H1 (cell line): ENCODE results near the gene CDH8. TPM values are rescaled to one million over a fixed set of nuclear protein-coding genes. Genes with fewer than 3 reads are reported as not detected.

Experiments
- CTCF ChIA-PET: fragments of 300-600 bp; sonication (Branson Sonifier 250); formaldehyde crosslinking; loops from one replicate; lab custom pipeline; 2021; ENCODE audit not compliant: partially characterized antibody; lab: Charles Lee
- POLR2A ChIA-PET: fragments of 300-600 bp; sonication (Branson Sonifier 250); formaldehyde crosslinking; loops from one replicate; lab custom pipeline; 2021; ENCODE audit warnings: inconsistent platforms; ENCODE audit not compliant: partially characterized antibody; lab: Charles Lee
- DNase-seq, 2 experiments: peaks; one replicate each; pipeline versions ENCODE4 v3.0.0 to v3.0.0-alpha.2; 2010 to 2022; ENCODE audit warnings: low spot score in 2 of 2, low read depth in 1 of 2, mixed read lengths in 1 of 2
- FAIRE-seq: peaks from 2 replicates; lab custom pipeline; 2011; peaks lifted over from hg19 to GRCh38; lab: Jason Lieb, UNC
- H2AFZ ChIP-seq: 2 replicates; pipeline ENCODE4 v1.8.1; 2012; ENCODE audit warnings: low read length, inconsistent platforms
- H2AK5ac ChIP-seq: 2 replicates; pipeline ENCODE4 v1.6.1; 2013; ENCODE audit warnings: low read depth, low read length
- H2BK120ac ChIP-seq: replicated peaks from 2 replicates; pipeline ENCODE3; 2013; ENCODE audit warnings: low read depth, low read length, inconsistent platforms
- H2BK12ac ChIP-seq: 2 replicates; pipeline ENCODE4 v1.6.1; 2013; ENCODE audit warnings: low read depth, low read length
- H2BK15ac ChIP-seq: 2 replicates; pipeline ENCODE4 v1.6.1; 2013; ENCODE audit warnings: low read length
- H2BK20ac ChIP-seq: 2 replicates; pipeline ENCODE4 v1.6.1; 2013; ENCODE audit warnings: low read length
- H2BK5ac ChIP-seq: 2 replicates; pipeline ENCODE4 v1.6.1; 2013; ENCODE audit warnings: low read depth, low read length
- H3K14ac ChIP-seq: 2 replicates; pipeline ENCODE4 v1.6.1; 2013; ENCODE audit warnings: inconsistent platforms; ENCODE audit not compliant: insufficient read length
- H3K18ac ChIP-seq: 2 replicates; pipeline ENCODE4 v1.6.1; 2013; ENCODE audit warnings: low read length; ENCODE audit errors: extremely low read depth
- H3K23ac ChIP-seq: 2 replicates; pipeline ENCODE4 v1.6.1; 2013; ENCODE audit warnings: inconsistent platforms; ENCODE audit not compliant: insufficient read length
- H3K23me2 ChIP-seq: 2 replicates; pipeline ENCODE4 v1.6.1; 2013; ENCODE audit warnings: low read depth, low read length
- H3K27ac ChIP-seq: 2 replicates; pipeline ENCODE4 v1.6.1; 2011; ENCODE audit warnings: low read depth, low read length, inconsistent platforms
- H3K27me3 ChIP-seq, 4 experiments: replicated peaks in 1 of 4; 1 replicate in 1 of 4; 2 replicates in 3 of 4; pipeline versions ENCODE4 v1.6.1 to v1.8.1; 2011 to 2013; ENCODE audit warnings: low read length in 3 of 4, mild to moderate bottlenecking in 3 of 4, inconsistent platforms in 2 of 4, mixed read lengths in 2 of 4, moderate library complexity in 1 of 4; ENCODE audit not compliant: control insufficient read depth in 3 of 4, insufficient read depth in 3 of 4; ENCODE audit errors: extremely low read depth in 1 of 4
- H3K36me3 ChIP-seq, 4 experiments: 2 replicates each; pipeline versions ENCODE4 v1.6.1 to v1.8.1; 2011 to 2013; ENCODE audit warnings: mild to moderate bottlenecking in 4 of 4, low read length in 3 of 4, moderate library complexity in 2 of 4, control low read depth in 1 of 4, inconsistent platforms in 1 of 4; ENCODE audit not compliant: insufficient read depth in 4 of 4, control insufficient read depth in 2 of 4
- H3K4ac ChIP-seq: replicated peaks from 2 replicates; pipeline ENCODE3; 2013; ENCODE audit warnings: low read length, low read depth, mixed read lengths, inconsistent platforms; ENCODE audit not compliant: insufficient read length
- H3K4me1 ChIP-seq, 4 experiments: replicated peaks in 1 of 4; 1 replicate in 1 of 4; 2 replicates in 3 of 4; pipeline versions ENCODE4 v1.6.1 to v1.8.1; 2011 to 2013; ENCODE audit warnings: low read length in 3 of 4, inconsistent platforms in 2 of 4, mixed read lengths in 1 of 4; ENCODE audit not compliant: insufficient read depth in 4 of 4, control insufficient read depth in 3 of 4
- H3K4me2 ChIP-seq, 2 experiments: 2 replicates each; pipeline versions ENCODE4 v1.6.1 to v1.8.1; 2011 to 2013; ENCODE audit warnings: low read depth in 2 of 2, low read length in 2 of 2, control low read depth in 1 of 2, inconsistent platforms in 1 of 2, mild to moderate bottlenecking in 1 of 2; ENCODE audit not compliant: insufficient read depth in 1 of 2
- H3K4me3 ChIP-seq, 4 experiments: fragments of 200-600, 300-600 bp in 1 of 4; sonication (generic), shearing (Covaris generic), sonication (Bioruptor Twin) in 1 of 4; 2 replicates each; pipeline versions ENCODE4 v1.5.1 to v1.8.1; 2011 to 2016; ENCODE audit warnings: low read length in 4 of 4, low read depth in 3 of 4, control low read depth in 2 of 4, inconsistent platforms in 2 of 4, mild to moderate bottlenecking in 2 of 4, mixed read lengths in 1 of 4, moderate library complexity in 1 of 4; ENCODE audit not compliant: insufficient read depth in 2 of 4; ENCODE audit errors: extremely low read depth in 1 of 4
- H3K56ac ChIP-seq: replicated peaks from 2 replicates; pipeline ENCODE3; 2013; ENCODE audit warnings: low read depth, mild to moderate bottlenecking, mixed read lengths, low read length, inconsistent platforms; ENCODE audit not compliant: insufficient read length
- H3K79me1 ChIP-seq: 2 replicates; pipeline ENCODE4 v1.6.1; 2013; ENCODE audit warnings: low read depth, low read length, control low read depth
- H3K79me2 ChIP-seq, 2 experiments: 2 replicates each; pipeline versions ENCODE4 v1.6.1 to v1.8.1; 2012 to 2013; ENCODE audit warnings: low read length in 2 of 2, mild to moderate bottlenecking in 2 of 2, inconsistent platforms in 1 of 2; ENCODE audit not compliant: insufficient read depth in 2 of 2, control insufficient read depth in 1 of 2
- H3K9ac ChIP-seq, 4 experiments: replicated peaks in 1 of 4; 1 replicate in 1 of 4; 2 replicates in 3 of 4; pipeline versions ENCODE4 v1.6.1 to v1.8.1; 2011 to 2013; ENCODE audit warnings: low read depth in 3 of 4, low read length in 3 of 4, control low read depth in 2 of 4, mild to moderate bottlenecking in 2 of 4, moderate library complexity in 2 of 4, inconsistent platforms in 1 of 4; ENCODE audit errors: extremely low read depth in 1 of 4
- H3K9me3 ChIP-seq, 2 experiments: 2 replicates each; pipeline versions ENCODE4 v1.6.1 to v1.8.1; 2012 to 2013; ENCODE audit warnings: mild to moderate bottlenecking in 2 of 2, moderate library complexity in 2 of 2, control low read depth in 1 of 2, inconsistent platforms in 1 of 2, low read depth in 1 of 2, low read length in 1 of 2, mixed read lengths in 1 of 2; ENCODE audit not compliant: insufficient read depth in 2 of 2
- H4K20me1 ChIP-seq, 2 experiments: replicated peaks in 1 of 2; 2 replicates each; pipeline versions ENCODE3 to v1.8.1; 2011 to 2013; ENCODE audit warnings: inconsistent platforms in 2 of 2, low read length in 2 of 2, mild to moderate bottlenecking in 1 of 2; ENCODE audit not compliant: insufficient read depth in 2 of 2, control insufficient read depth in 1 of 2
- H4K5ac ChIP-seq: 2 replicates; pipeline ENCODE4 v1.6.1; 2013; ENCODE audit warnings: low read length, low read depth, mixed read lengths, inconsistent platforms; ENCODE audit not compliant: insufficient read length
- H4K8ac ChIP-seq: 2 replicates; pipeline ENCODE4 v1.8.0; 2013; ENCODE audit warnings: mild to moderate bottlenecking, moderate library complexity, low read length, inconsistent platforms; ENCODE audit not compliant: insufficient read depth; ENCODE audit errors: extremely low read depth
- H4K91ac ChIP-seq: replicated peaks from 2 replicates; pipeline ENCODE3; 2013; ENCODE audit warnings: low read length, mixed read lengths, inconsistent platforms; ENCODE audit not compliant: insufficient read length
- ATF2 ChIP-seq: IDR thresholded peaks from 2 replicates; pipeline ENCODE4 v1.6.1; 2012; ENCODE audit warnings: low read length, inconsistent platforms
- CBX5 ChIP-seq: fragments of 300-800, 300-1000 bp; sonication (generic); IDR thresholded peaks from 2 replicates; pipeline ENCODE4 v1.7.1; 2016; ENCODE audit warnings: antibody characterized with exemption, low read length, low read depth
- CTBP2 ChIP-seq: IDR thresholded peaks from 2 replicates; pipeline ENCODE4 v1.7.0; 2011; ENCODE audit warnings: borderline replicate concordance, mild to moderate bottlenecking, moderate library complexity, mixed read lengths, low read length; ENCODE audit not compliant: insufficient read depth, insufficient read length
- WGBS, 2 experiments: shearing (Covaris generic) in 1 of 2; methylation state at CpG; one replicate each; pipeline versions ENCODE4 v1.1.6 to v1.1.7; 2013 to 2015; ENCODE audit warnings: low lambda C conversion rate in 2 of 2, mixed read lengths in 2 of 2, inconsistent platforms in 1 of 2, low coverage in 1 of 2, missing lambda C conversion rate in 1 of 2; ENCODE audit not compliant: insufficient replicate concordance in 2 of 2, insufficient coverage in 1 of 2, insufficient read length in 1 of 2; ENCODE audit errors: extremely low coverage in 1 of 2, missing lambda C conversion rate in 1 of 2; 5-methylcytosine and 5-hydroxymethylcytosine counted together
- polyA plus RNA-seq, 7 experiments: library from polyadenylated mRNA; depleted of rRNA in 3 of 7; stranded (reverse) in 5 of 7; unstranded in 2 of 7; fragments of >200 nt in 5 of 7; fragments of 200-250 nt in 2 of 7; gene quantifications; 1 replicate in 5 of 7; 2 replicates in 1 of 7; 4 replicates in 1 of 7; pipeline versions ENCODE4 v1.2.1 to v1.2.3, GENCODE V29; 2011 to 2013; ENCODE audit warnings: missing spikeins in 2 of 7, mixed read lengths in 2 of 7
- total RNA-seq: library from RNA; stranded (reverse); fragmentation: NEBNext Ultra II Directional; extraction: Animal tissue kit (Norgen Biotek cat#: 25700); gene quantifications from 2 replicates; pipeline ENCODE4 v1.2.1, GENCODE V29; 2021

The CDH8 gene
- total and polyA plus RNA-seq, 2 of the 8 experiments (the other 6 are each of a cell fraction or from before 2014, with no cell fraction given): 7.7 to 8.4 TPM

GRCh38 chr16:62029947-62030346 lies 6.3 kb downstream of the CDH8 start:
- POLR2A ChIA-PET: no interaction called here
- 81% methylated on average over 3 of the region's 3 CpGs; no CpG with 5 or more reads in 1 of the 2 experiments for WGBS, 2 experiments
- no peak overlapping the region for H4K91ac ChIP-seq

More at GRCh38 chr16:62029947-62030346, 6.3 kb downstream of the CDH8 start:
- Histone ChIP-seq H2BK15ac (no peak overlapping the region), H3K56ac (no peak overlapping the region), H4K20me1 (no peaks in the 10 kb centered on the region), H2AK5ac (no peak overlapping the region), H3K9ac (no peak overlapping the region)
- CTCF ChIA-PET: interaction anchor here (0.6 to 1.2 kb wide), 4 partner anchors 8 to 94 kb away, joined by 3 read pairs; no protein-coding TSS in a partner anchor
- no peak for TF ChIP-seq ATF2
- TF ChIP-seq CBX5: no peak
- TF ChIP-seq CTBP2: no peak
- TF ChIP-seq, all 59 proteins: peak for 0
- H3K23me2 ChIP-seq: peaks cover 7% of the 10 kb centered on the region
- no peak overlapping the region for H3K27ac ChIP-seq
- H4K8ac ChIP-seq: no peak overlapping the region
- H2AFZ ChIP-seq: no peak overlapping the region
- no peak overlapping the region for H4K5ac ChIP-seq
- no peak overlapping the region for H3K23ac ChIP-seq
- no peak overlapping the region for H3K4ac ChIP-seq
- FAIRE-seq: no peak
- H2BK120ac ChIP-seq: no peak overlapping the region
- H3K4me2 ChIP-seq: no peak overlapping the region
- no peak for DNase-seq
- H3K14ac ChIP-seq: no peak overlapping the region
- no peak overlapping the region for H3K18ac ChIP-seq
- H2BK12ac ChIP-seq: no peak overlapping the region
- H3K4me1 ChIP-seq: peaks cover 3 to 12% (median 6%) of the 10 kb centered on the region in 4 experiments
- no peak overlapping the region for H2BK5ac ChIP-seq
- H3K79me1 ChIP-seq: no peaks in the 10 kb centered on the region
- no peaks in the 10 kb centered on the region for H3K9me3 ChIP-seq
- peaks cover 2 to 18% (median 15%) of the 10 kb centered on the region in 4 experiments; a peak in 6 of 7 replicates for H3K27me3 ChIP-seq
- H3K4me3 ChIP-seq: no peak overlapping the region
- H2BK20ac ChIP-seq: no peak overlapping the region
- no peaks in the 10 kb centered on the region for H3K79me2 ChIP-seq
- H3K36me3 ChIP-seq: no peaks in the 10 kb centered on the region
